ENCODE data around the gene PSD2. TPM values are rescaled to one million over a fixed set of nuclear protein-coding genes. Genes with fewer than 3 reads are reported as not detected.

Gene PSD2
- total and polyA plus RNA-seq, 10 of the 15 experiments (the other 5 are each of a cell fraction or from before 2014, with no cell fraction given) = 0.02 to 0.14 (median 0.03) TPM; not detected in 5

DNA sequence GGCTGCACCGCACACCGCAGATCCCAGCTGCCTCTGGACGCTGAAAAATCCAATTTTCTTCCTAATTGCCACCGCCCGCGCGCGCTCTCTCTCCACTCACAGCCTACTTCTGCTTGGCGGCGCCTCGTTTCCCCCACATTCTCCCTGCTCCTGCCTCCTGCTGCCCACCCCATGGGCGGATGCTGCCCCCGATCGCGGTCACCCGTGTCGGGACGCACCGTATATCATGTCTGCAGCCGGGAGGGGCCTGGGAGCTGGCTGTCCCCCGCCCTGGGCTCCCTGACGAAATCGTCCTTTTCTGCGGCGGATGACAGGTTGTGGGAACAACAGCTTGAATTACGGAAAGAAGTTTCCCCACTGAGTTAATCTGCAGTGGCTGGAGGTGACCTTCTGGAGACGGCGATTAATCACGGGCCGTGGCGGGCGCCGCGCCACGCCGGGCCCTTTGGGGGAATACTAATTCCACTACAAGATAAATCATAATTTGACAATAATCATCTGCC is 36.3 kb upstream of the PSD2 start:
- no peak for DNase-seq (ENCODE audit: low read depth, low spot score)
- ChIA-PET POLR2A (interaction anchor here (0.8 to 1.7 kb wide), 2 partner anchors 58 to 126 kb away, joined by 3 to 4 read pairs; no protein-coding TSS in a partner anchor), SMC1A (ENCODE audit: uncharacterized antibody, unreplicated experiment) (interaction anchor here (0.9 to 3.1 kb wide), 4 partner anchors 11 to 125 kb away, joined by 3 to 12 read pairs (median 4); no protein-coding TSS in a partner anchor), CTCF (interaction anchor here (0.7 to 1.2 kb wide), 5 partner anchors 8 to 126 kb away, joined by 3 to 4 read pairs (median 3); no protein-coding TSS in a partner anchor), RAD21 (ENCODE audit: unreplicated experiment) (interaction anchor here (0.8 to 1.1 kb wide), 2 partner anchors 12 to 59 kb away, joined by 3 read pairs; no protein-coding TSS in a partner anchor)
- intact Hi-C loops (cut with micrococcal nuclease; ENCODE audit: unreplicated experiment) = no loop called here
- no peak for ATAC-seq
- Histone ChIP-seq H3K27ac (ENCODE audit: control insufficient read depth, insufficient read depth) (no peak overlapping the region), H3K27me3 (replicated peaks in 1 of 2; ENCODE audit: control insufficient read depth in 2 of 2, insufficient read depth in 2 of 2, low read length in 1 of 2) (peaks cover 12 to 18% of the 10 kb centered on the region in 2 experiments), H3K4me1 (ENCODE audit: control insufficient read depth, insufficient read depth, low read length) (no peaks in the 10 kb centered on the region; the same call in 1 of the 2 replicates), H3K36me3 (ENCODE audit: control insufficient read depth in 2 of 2, insufficient read depth in 2 of 2, low read length in 1 of 2) (no peaks in the 10 kb centered on the region), H3K79me2 (ENCODE audit: control insufficient read depth, insufficient read depth, low read length) (no peaks in the 10 kb centered on the region), H3K9me3 (replicated peaks; ENCODE audit: control insufficient read depth, insufficient read depth, low read length) (no peaks in the 10 kb centered on the region), H3K4me3 (no peak overlapping the region), H2AFZ (ENCODE audit: control insufficient read depth, low read depth, low read length) (no peak overlapping the region), H3K4me2 (ENCODE audit: control insufficient read depth, insufficient read depth) (no peak overlapping the region), H3K9ac (ENCODE audit: control insufficient read depth, insufficient read depth, low read length) (no peak overlapping the region), H4K20me1 (ENCODE audit: control insufficient read depth, insufficient read depth) (no peaks in the 10 kb centered on the region)
- TF ChIP-seq, protein P1, sequence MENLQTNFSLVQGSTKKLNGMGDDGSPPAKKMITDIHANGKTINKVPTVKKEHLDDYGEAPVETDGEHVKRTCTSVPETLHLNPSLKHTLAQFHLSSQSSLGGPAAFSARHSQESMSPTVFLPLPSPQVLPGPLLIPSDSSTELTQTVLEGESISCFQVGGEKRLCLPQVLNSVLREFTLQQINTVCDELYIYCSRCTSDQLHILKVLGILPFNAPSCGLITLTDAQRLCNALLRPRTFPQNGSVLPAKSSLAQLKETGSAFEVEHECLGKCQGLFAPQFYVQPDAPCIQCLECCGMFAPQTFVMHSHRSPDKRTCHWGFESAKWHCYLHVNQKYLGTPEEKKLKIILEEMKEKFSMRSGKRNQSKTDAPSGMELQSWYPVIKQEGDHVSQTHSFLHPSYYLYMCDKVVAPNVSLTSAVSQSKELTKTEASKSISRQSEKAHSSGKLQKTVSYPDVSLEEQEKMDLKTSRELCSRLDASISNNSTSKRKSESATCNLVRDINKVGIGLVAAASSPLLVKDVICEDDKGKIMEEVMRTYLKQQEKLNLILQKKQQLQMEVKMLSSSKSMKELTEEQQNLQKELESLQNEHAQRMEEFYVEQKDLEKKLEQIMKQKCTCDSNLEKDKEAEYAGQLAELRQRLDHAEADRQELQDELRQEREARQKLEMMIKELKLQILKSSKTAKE (IDR thresholded peaks at IDR 0.05; ENCODE audit: low read depth, poor library complexity, severe bottlenecking) = no peak
- no peak for TF ChIP-seq CHD1 (IDR thresholded peaks at IDR 0.05; ENCODE audit: low read depth, low read length)
- TF ChIP-seq ZNF217 (IDR thresholded peaks at IDR 0.05) = no peak
- no peak for TF ChIP-seq NBN (IDR thresholded peaks at IDR 0.05)
- TF ChIP-seq BMI1 (IDR thresholded peaks at IDR 0.05; ENCODE audit: borderline replicate concordance) = no peak
- no peak for TF ChIP-seq MEF2A (IDR thresholded peaks at IDR 0.05; ENCODE audit: insufficient read depth, low read depth, low read length)
- no peak for TF ChIP-seq CBX5 (IDR thresholded peaks at IDR 0.05; ENCODE audit: low read depth)
- TF ChIP-seq TBL1XR1 (IDR thresholded peaks at IDR 0.05; ENCODE audit: low read depth, low read length) = no peak
- TF ChIP-seq ATF7 (IDR thresholded peaks at IDR 0.05; ENCODE audit: low read depth) = no peak
- no peak for TF ChIP-seq IKZF1 (conservative IDR thresholded peaks at IDR 0.05)
- no peak for TF ChIP-seq RFX5 (IDR thresholded peaks at IDR 0.05; ENCODE audit: low read depth, low read length)
- in situ Hi-C loops (cut with MboI) = no loop called here
- no TSS peak for BruUV-seq (replicated peaks)
- 62% methylated on average over 35 of the region's 36 CpGs for WGBS (ENCODE audit: insufficient coverage, insufficient replicate concordance, low lambda C conversion rate, missing lambda C conversion rate)
- FAIRE-seq = no peak

Data from GM12878 (cell line).